GM12872 (cell line): ENCODE results near the gene DSG1.

Experiments
- TF ChIP-seq, protein P1 (sequence below): IDR thresholded peaks from 3 replicates; pipeline ENCODE4 v1.5.1; 2011; ENCODE audit warnings: low read depth, mild to moderate bottlenecking, low read length, moderate library complexity; ENCODE audit not compliant: insufficient read depth

The DSG1 gene

DNA sequence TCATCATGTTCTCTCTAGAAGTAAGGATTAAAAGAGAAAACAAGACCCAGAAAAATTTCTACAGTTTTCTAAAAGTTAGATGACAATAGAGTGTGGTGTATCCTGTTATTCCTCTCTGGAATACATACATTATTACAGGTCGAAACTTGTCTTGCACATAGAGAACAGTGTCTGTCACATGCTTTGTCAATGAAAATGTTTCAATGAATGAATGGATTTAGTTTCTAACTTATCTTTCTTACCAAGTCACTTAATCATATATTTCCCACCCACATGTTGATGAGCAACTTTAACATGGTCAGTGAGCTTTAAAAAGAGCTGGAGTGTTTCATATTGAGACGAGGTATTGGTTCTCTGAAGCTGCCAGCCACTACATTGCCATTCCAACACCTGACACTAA, 63.0 kb downstream of the DSG1 start:
- TF ChIP-seq, protein P1, sequence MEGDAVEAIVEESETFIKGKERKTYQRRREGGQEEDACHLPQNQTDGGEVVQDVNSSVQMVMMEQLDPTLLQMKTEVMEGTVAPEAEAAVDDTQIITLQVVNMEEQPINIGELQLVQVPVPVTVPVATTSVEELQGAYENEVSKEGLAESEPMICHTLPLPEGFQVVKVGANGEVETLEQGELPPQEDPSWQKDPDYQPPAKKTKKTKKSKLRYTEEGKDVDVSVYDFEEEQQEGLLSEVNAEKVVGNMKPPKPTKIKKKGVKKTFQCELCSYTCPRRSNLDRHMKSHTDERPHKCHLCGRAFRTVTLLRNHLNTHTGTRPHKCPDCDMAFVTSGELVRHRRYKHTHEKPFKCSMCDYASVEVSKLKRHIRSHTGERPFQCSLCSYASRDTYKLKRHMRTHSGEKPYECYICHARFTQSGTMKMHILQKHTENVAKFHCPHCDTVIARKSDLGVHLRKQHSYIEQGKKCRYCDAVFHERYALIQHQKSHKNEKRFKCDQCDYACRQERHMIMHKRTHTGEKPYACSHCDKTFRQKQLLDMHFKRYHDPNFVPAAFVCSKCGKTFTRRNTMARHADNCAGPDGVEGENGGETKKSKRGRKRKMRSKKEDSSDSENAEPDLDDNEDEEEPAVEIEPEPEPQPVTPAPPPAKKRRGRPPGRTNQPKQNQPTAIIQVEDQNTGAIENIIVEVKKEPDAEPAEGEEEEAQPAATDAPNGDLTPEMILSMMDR = no peak

GRCh38 chr18:31382107-31382506, 64.1 kb downstream of the DSG1 start:
- TF ChIP-seq, protein P1 = no peak

- TF ChIP-seq, protein P1 = no peak
These were observed 68.8 kb downstream of the DSG1 start for GRCh38 chr18:31386741-31387140.

- TF ChIP-seq, protein P1 = no peak
These were observed 75.3 kb downstream of the DSG1 start for GRCh38 chr18:31393286-31393685.

GRCh38 chr18:31396796-31397612, 79.0 kb downstream of the DSG1 start:
- TF ChIP-seq, protein P1 = no peak

DNA sequence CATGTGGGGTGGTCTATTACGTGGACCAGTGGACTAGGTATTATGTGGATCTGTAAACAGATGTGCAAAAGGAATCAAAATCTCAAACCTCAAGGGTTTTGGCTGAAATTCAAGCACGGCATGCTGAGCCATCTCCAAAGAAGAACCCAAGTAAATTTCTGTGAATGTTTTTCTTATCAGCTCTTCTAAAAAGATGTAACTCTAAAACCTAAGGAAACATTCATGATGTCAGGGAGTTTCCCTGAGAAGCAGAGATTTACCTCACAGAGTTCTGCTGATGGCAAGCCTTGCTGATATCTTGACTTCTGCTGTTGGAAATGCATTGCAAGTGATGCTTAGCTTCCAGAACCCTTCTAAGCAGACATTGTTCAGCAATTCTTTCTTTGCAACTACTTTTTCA, 80.2 kb downstream of the DSG1 start:
- TF ChIP-seq, protein P1 = no peak

DNA sequence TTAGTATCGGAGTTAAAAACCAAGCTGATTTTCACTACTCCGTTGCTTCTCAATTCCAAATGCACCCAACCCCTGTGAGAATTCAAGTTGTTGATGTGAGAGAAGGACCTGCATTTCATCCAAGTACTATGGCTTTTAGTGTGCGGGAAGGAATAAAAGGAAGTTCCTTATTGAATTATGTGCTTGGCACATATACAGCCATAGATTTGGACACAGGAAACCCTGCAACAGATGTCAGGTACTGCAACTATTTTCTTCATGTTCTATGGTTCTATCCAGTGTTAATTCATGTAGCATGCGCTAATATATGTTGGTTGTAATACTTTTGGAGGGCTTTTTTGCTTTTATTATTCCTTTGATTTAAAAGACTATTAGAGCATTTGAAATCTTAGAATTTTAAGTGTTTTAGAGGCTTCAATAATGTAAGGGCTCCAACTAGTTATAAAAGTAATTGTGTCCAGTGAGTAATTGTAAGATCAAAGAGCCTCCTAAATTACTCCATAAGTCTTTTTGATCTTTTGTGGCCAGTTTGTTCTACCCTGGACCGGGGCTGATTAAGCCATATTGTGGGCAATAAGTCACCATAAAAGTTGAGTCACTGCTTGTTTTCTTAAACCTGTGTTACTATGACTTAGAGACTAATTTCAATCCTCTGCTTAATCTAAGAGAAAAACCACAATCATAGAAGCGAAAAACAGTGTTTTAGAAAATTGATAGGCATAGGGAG, 81.5 kb downstream of the DSG1 start:
- TF ChIP-seq, protein P1 = no peak
